ENCODE measurements around the gene CAMK4.
"Not testable (repeated sequence)": the region's sequence is repeated elsewhere in the genome, so short reads cannot be mapped to it uniquely, and the experiment has no call there.

CAMK4 gene

GRCh38 chr5:111386832-111387162, 162.6 kb downstream of the CAMK4 start:
- DNase-seq = no peak

GRCh38 chr5:111387361-111387760, 163.2 kb downstream of the CAMK4 start:
- no peak for DNase-seq

GRCh38 chr5:111389390-111390082, 165.4 kb downstream of the CAMK4 start:
- no peak for DNase-seq

DNA sequence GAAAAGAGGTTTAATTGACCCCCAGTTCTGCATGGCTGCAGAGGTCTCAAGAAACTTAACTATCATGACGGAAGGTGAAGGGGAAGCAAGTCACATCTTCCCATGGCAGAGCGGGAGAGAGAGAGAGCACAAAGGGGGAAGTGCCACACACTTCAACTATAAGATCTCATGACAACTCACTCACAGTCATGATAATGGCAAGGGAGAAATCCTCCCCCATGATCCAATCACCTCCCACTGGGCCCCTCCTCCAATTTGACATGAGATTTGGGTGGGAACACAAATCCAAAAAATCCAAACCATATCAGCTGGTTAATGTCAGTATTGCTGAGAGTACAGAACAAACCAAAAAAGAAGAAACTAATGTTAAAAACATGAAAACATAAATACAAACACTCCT, 168.0 kb downstream of the CAMK4 start:
- DNase-seq = no peak

DNA sequence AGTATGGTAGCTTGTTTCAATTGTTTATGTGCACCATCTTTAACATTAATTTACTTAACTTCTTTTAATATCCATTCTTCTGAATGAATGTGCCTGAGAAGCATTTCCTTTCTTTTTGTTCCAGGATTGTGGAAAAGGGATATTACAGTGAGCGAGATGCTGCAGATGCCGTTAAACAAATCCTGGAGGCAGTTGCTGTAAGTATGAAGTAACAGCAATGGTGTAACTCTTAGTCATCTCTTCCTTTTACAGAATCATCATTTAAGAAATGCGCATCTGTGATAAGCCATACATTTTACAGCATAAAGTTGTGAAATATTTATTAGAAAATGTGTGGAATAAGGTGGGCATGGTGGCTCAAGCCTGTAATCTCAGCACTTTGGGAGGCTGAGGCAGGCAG, 170.4 kb downstream of the CAMK4 start:
- no peak for DNase-seq

DNA sequence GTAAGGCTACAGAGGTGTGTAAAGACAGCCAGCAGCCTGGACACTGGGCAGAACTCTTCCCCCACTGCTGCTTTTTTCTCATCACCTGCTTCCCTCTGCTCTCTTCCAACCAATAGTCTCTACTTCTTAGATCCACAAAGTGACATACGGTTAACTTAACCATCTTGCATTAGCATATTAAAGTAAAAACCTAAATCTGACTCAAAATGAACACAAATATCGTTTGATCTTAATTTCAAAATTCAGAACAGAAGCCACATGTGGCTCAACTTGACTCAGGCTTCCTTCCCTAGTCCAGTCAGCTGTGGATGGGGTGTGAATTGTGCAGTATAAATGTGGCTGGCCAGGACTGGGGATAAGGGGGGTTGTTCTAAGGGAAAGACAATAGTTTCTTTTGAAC, 173.8 kb downstream of the CAMK4 start:
- no peak for DNase-seq

- DNase-seq = no peak
Observed at GRCh38 chr5:111399113-111399512, 174.9 kb downstream of the CAMK4 start.

DNA sequence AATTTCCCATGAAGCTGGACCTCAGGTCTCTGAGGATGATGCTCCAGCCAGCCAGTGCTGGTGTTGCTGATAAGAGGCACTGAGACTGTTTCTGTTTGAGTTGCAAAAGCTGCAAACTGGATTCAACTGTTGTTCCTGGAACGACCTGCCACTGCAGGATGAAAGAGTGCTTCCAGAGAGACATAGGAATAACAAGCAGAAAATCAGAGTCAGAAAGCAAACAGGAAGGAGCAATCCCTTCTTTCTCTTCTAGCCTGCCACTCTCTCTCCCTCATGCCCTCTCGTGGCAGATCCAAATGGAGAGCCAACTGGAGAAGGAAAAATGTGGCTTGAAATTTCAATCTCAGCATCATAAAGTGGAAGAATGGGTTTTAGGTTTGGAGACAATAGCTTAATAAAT, 177.7 kb downstream of the CAMK4 start:
- DNase-seq = no peak

GRCh38 chr5:111404270-111404769, 180.1 kb downstream of the CAMK4 start:
- no peak for DNase-seq

- no peak for DNase-seq
Observed at GRCh38 chr5:111407562-111407961, 183.4 kb downstream of the CAMK4 start.

- DNase-seq = no peak
Observed at GRCh38 chr5:111408817-111409216, 184.6 kb downstream of the CAMK4 start.

- DNase-seq = not testable (repeated sequence)
Observed at GRCh38 chr5:111409266-111409665, 185.1 kb downstream of the CAMK4 start.

- DNase-seq = not testable (repeated sequence)
Observed at GRCh38 chr5:111410067-111410466, 185.9 kb downstream of the CAMK4 start.

DNA sequence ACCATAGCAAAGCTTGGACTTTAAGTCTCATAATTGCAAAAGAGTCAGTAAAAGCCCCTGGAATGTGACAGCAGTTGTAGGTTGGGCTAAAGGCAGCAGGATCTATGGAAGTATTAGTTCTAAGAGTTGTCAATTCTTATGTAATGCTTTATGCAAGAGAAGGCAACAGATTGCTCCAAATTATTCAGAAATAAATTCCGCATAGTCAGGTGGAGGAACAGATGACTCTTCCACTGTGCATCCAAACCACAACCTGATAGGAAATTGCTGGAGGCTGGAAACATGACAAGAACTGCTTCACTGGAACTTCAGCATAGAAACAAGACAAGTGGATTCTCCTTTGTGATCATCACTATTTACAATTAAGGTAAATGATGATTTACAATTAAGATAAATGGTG, 187.1 kb downstream of the CAMK4 start:
- no peak for DNase-seq

DNA sequence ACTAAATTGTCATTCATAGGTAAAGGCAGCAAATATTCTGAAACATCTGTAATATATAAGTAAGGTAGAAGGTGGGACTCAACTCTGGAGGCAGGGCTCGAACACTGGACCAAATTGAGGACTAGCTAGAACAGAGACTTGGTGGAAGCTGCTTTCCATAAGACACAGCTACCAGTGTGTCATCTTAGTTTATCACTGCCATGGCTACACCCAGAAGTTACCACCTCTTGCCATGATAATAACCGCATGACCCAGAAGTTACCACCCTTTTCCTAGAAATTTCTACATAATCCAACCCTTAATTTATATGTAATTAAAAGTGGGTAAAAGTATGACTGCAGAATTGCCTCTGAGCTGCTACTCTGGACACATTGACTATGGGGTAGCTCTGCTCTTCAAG, 188.4 kb downstream of the CAMK4 start:
- no peak for DNase-seq

GRCh38 chr5:111415053-111415452, 190.9 kb downstream of the CAMK4 start:
- DNase-seq = no peak

- no peak for DNase-seq
Observed at GRCh38 chr5:111422245-111422644, 198.1 kb downstream of the CAMK4 start.

GRCh38 chr5:111422747-111423720, 198.8 kb downstream of the CAMK4 start:
- DNase-seq = no peak

GRCh38 chr5:111425205-111425604, 201.0 kb downstream of the CAMK4 start:
- no peak for DNase-seq

DNA sequence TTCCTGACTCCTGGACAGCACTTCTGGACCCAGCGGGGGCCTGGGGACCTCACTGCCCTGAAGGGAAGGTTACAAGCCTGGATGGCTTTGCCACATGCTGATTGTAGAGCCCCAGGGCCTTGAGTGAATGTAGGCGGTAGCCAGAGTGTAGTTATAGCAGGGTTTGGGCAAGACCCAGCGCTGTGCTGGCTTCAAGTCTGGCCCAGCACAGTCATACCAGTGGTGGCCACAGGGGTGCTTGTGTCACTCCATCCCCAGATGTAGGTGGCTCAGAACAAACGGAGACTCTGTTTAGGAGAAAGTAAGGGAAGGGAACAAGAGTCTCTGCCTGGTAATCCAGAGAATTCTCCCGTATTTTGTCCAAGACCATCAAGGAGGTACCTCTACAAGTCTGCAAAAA, 203.6 kb downstream of the CAMK4 start:
- DNase-seq = no peak

DNA sequence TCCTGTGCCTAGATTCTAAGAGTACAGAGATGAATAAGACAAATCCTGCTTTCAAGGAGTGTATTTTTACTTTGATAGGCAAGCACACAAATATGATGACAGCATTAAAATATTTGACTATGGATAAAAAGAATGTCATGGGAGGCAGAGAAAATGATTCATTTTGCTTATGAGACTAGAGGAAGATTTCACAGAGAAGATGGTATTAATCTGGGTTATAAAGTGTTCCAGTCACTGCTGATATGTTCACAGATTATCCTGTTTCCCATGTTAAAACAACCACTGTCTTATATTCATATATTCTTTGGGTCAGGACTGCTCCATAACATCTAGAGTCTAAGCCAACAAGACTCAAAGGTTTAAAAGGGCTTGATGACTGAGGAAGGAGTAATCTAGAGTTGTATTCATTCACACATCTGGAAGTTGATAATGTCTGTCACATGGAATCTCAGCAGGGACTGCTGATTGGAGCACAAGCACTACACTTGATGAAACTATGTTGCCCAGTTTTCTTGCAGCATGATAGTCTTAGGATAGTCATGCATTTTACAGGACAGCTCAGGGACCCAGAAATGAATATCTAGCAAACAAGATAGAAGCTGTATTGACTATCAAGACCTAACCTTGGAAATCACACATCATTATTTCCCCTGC, 208.8 kb downstream of the CAMK4 start:
- no peak for DNase-seq

DNA sequence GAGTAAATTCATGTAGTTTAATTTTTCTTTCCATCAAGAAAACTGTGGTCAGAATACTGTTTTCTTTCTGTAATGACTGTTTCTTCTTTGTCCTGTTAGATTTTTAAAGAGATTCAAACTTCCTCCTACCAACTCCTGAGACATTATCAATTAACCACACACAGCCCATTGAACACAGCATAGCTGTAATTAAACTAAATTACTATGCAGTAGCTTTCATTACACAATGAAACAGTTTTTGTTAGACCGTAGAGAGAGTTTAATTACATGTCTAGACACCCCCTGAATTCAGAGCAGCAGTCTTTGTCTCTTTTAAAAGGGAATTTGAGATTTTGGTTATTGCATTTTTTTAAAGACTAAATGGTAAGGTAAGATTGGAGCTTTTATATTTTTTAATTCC, 210.6 kb downstream of the CAMK4 start:
- DNase-seq = no peak

DNA sequence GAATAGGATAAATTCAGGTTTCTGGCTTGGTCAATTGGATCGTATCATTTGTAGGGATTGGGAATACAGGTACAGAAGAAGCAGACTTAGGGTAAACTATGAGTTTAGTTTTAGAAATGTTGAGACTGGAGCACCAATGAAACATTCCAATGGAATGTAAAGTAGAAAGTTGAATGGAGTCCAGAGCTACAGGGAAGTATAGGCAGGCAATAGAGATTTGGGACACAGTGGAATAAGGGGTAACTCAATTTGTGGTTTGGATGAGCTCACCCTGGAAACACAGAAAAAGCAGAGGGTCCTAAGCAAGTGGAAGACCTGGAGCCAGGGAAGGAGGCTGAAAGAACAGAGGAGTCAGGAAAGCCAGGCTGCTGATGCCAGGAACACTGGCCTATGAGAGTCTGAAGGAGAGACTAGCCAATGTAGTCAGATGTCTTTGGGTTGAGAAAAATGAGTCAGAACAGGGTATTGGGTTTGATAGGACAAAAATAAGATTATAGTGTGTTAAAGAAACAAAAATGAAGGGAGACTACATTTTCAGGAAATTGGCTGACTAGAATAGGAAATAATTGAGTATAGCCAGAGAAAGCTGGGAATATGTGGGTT, 215.4 kb downstream of the CAMK4 start:
- DNase-seq = no peak
